Measurements from ENCODE around the gene ZBTB18.

ZBTB18 gene

GRCh38 chr1:244052728-244053312 lies 1.7 kb downstream of the ZBTB18 start:
- TF ChIP-seq CTCF (IDR thresholded peaks at IDR 0.05; ENCODE audit: low read length, missing control alignments): no peak
- no peak overlapping the region for H3K4me3 ChIP-seq (replicated peaks; ENCODE audit: low read depth, low read length)
- no peak for DNase-seq (ENCODE audit: low read depth)

- H3K4me3 ChIP-seq (replicated peaks; ENCODE audit: low read depth, low read length): no peak overlapping the region
- no peak for DNase-seq (ENCODE audit: low read depth)
- no peak for TF ChIP-seq CTCF (IDR thresholded peaks at IDR 0.05; ENCODE audit: low read length, missing control alignments)
Measured at GRCh38 chr1:244053831-244054230, 2.7 kb downstream of the ZBTB18 start.

GRCh38 chr1:244054247-244054923 lies 3.3 kb downstream of the ZBTB18 start:
- no peak overlapping the region for H3K4me3 ChIP-seq (replicated peaks; ENCODE audit: low read depth, low read length)
- TF ChIP-seq CTCF (IDR thresholded peaks at IDR 0.05; ENCODE audit: low read length, missing control alignments): no peak
- no peak for DNase-seq (ENCODE audit: low read depth)

DNA sequence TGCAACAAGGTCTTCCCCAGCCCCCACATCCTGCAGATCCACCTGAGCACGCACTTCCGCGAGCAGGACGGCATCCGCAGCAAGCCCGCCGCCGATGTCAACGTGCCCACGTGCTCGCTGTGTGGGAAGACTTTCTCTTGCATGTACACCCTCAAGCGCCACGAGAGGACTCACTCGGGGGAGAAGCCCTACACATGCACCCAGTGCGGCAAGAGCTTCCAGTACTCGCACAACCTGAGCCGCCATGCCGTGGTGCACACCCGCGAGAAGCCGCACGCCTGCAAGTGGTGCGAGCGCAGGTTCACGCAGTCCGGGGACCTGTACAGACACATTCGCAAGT lies 3.8 kb downstream of the ZBTB18 start:
- DNase-seq (ENCODE audit: low read depth): no peak
- H3K4me3 ChIP-seq (replicated peaks; ENCODE audit: low read depth, low read length): no peak overlapping the region
- no peak for TF ChIP-seq CTCF (IDR thresholded peaks at IDR 0.05; ENCODE audit: low read length, missing control alignments)

- no peak for TF ChIP-seq CTCF (IDR thresholded peaks at IDR 0.05; ENCODE audit: low read length, missing control alignments)
- no peak for DNase-seq (ENCODE audit: low read depth)
- H3K4me3 ChIP-seq (replicated peaks; ENCODE audit: low read depth, low read length): no peak overlapping the region
Measured at GRCh38 chr1:244056577-244056976, 5.5 kb downstream of the ZBTB18 start.

DNA sequence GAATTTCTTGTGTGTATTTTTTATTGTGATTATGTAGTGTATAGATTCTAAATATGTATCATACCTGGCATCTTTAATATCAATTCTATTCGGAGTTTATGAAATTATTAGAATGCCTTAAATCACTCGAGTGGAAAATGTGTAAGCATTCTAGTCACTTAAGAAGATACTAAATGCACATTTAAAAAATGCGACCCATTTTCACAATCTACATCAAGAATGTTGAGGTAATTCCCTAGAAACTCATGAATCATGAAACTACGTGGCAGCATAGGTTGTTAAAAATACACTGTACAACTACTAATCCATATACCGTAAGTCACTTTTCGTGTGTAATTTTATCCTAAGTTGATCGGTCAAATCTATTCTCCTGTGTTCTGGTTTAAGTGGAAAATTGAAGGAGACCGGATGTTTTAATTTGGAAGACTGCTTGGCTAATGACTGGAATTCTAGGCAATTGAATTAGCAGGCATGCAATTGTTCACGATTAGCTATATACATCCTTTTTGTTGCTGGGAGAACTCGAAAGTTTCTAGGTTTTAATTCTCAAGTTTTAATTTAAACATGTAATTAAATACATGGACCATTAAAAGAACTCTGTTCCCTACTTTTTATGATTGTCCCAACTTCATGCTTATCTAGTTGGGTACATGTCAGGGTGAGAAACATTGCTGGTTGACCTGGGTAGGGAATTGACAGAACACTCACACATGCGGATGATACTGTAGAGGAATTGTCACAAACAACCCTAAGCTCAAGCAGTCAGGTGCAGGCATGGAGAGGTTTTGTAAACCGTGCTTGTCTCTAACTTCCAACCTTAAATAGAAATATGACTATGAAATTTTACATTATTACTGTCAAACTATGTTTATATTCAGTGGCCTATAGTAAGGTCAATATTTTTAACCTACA lies 6.6 kb downstream of the ZBTB18 start:
- H3K4me3 ChIP-seq (replicated peaks; ENCODE audit: low read depth, low read length): no peak overlapping the region
- TF ChIP-seq CTCF (IDR thresholded peaks at IDR 0.05; ENCODE audit: low read length, missing control alignments): no peak
- no peak for DNase-seq (ENCODE audit: low read depth)

Measured in fibroblast of pulmonary artery (primary cell).